Suppressor macrophage treated with lipopolysaccharide for 1 hour (primary cell): ENCODE results near the gene ARHGEF6.

Experiments used
- DNase-seq, 3 donors: peaks; one replicate each; pipeline ENCODE4 v3.0.0-alpha.2; 2020 to 2022

ARHGEF6 gene

GRCh38 chrX:136636121-136636520, 144.6 kb downstream of the ARHGEF6 start:
- DNase-seq: no peak

- no peak for DNase-seq
Measured at GRCh38 chrX:136635235-136635634, 145.5 kb downstream of the ARHGEF6 start.

GRCh38 chrX:136630881-136631280, 149.9 kb downstream of the ARHGEF6 start:
- DNase-seq: no peak

- no peak for DNase-seq
Measured at GRCh38 chrX:136629084-136629750, 151.5 kb downstream of the ARHGEF6 start.

- no peak for DNase-seq
Measured at GRCh38 chrX:136627409-136627808, 153.3 kb downstream of the ARHGEF6 start.

GRCh38 chrX:136626891-136627290, 153.8 kb downstream of the ARHGEF6 start:
- no peak for DNase-seq

GRCh38 chrX:136626237-136626636, 154.5 kb downstream of the ARHGEF6 start:
- DNase-seq: no peak

- no peak for DNase-seq
Measured at GRCh38 chrX:136625246-136625645, 155.5 kb downstream of the ARHGEF6 start.

- DNase-seq: no peak
Measured at GRCh38 chrX:136623396-136623795, 157.3 kb downstream of the ARHGEF6 start.

GRCh38 chrX:136622568-136622967, 158.2 kb downstream of the ARHGEF6 start:
- DNase-seq: no peak

- no peak for DNase-seq
Measured at GRCh38 chrX:136620780-136621179, 160.0 kb downstream of the ARHGEF6 start.

- DNase-seq: no peak
Measured at GRCh38 chrX:136619899-136620505, 160.7 kb downstream of the ARHGEF6 start.

GRCh38 chrX:136616987-136617685, 163.6 kb downstream of the ARHGEF6 start:
- DNase-seq: no peak
